ENCODE data around the gene DUS2. TPM values are rescaled to one million over a fixed set of nuclear protein-coding genes. Genes with fewer than 3 reads are reported as not detected.
"Not testable (repeated sequence)": the region's sequence is repeated elsewhere in the genome, so short reads cannot be mapped to it uniquely, and the experiment has no call there.

Gene DUS2
- total RNA-seq, 1 experiment from 2014 or later, result 27.3 TPM

DNA sequence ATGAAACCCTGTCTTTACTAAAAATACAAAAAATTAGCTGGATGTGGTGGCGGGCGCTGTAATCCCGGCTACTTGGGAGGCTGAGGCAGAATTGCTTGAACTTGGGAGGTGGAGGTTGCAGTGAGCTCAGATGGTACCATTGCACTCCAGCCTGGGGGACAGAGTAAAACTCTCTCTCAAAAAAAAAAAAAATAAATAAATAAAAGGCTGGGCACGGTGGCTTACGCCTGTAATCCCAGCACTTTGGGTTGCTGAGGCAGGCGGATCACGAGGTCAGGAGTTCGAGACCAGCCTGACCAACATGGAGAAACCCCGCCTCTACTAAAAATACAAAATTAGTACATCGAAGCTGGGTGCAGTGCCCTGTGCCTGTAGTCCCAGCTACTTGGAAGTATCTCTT lies 69.2 kb downstream of the DUS2 start:
- H3K36me3 ChIP-seq (ENCODE audit: control insufficient read depth in 1 of 2, insufficient read depth in 2 of 2, low read length in 2 of 2); H3K9me2 ChIP-seq (ENCODE audit: insufficient read depth); ATAC-seq; H3K9ac ChIP-seq (ENCODE audit: low read length); H3K27me3 ChIP-seq (ENCODE audit: insufficient read depth, low read length); intact Hi-C loops (cut with micrococcal nuclease); H3K27ac ChIP-seq (ENCODE audit: low read depth, low read length); DNase-seq (ENCODE audit: low read depth, low spot score); H4K20me1 ChIP-seq (ENCODE audit: insufficient read depth); H3K4me3 ChIP-seq (replicated peaks in 1 of 2; ENCODE audit: low read depth in 1 of 2, low read length in 2 of 2); H2AFZ ChIP-seq (ENCODE audit: low read depth, low read length, poor library complexity, severe bottlenecking); POLR2A ChIA-PET; BruUV-seq (replicated peaks); H3K9me3 ChIP-seq (ENCODE audit: control insufficient read depth in 1 of 2, insufficient read depth in 1 of 2, low read depth in 1 of 2, low read length in 2 of 2); H3K4me2 ChIP-seq (ENCODE audit: low read length): not testable (repeated sequence)
- peaks cover 14 to 23% of the 10 kb centered on the region in 2 experiments; a peak in 3 of 4 replicates for H3K4me1 ChIP-seq (ENCODE audit: control insufficient read depth in 1 of 2, insufficient read depth in 2 of 2, low read length in 2 of 2)
- peaks cover 98% of the 10 kb centered on the region for H3K79me2 ChIP-seq (ENCODE audit: insufficient read depth, low read length)
- RAD21 ChIA-PET (ENCODE audit: low non-redundant PET in 1 of 2, low total read pairs in 2 of 2, uncharacterized antibody in 2 of 2, unreplicated experiment in 2 of 2), result interaction anchor here in 1 of 2 experiments (0.7 kb wide), 1 partner anchor 376 kb away, joined by 4 read pairs; no protein-coding TSS in a partner anchor
- CTCF ChIA-PET, result interaction anchor here (1.0 kb wide), 1 partner anchor 52 kb away, joined by 3 read pairs; no protein-coding TSS in a partner anchor

- Histone ChIP-seq H3K9me2 (ENCODE audit: insufficient read depth) (no peaks in the 10 kb centered on the region), H3K27me3 (ENCODE audit: insufficient read depth, low read length) (no peaks in the 10 kb centered on the region), H3K9me3 (ENCODE audit: control insufficient read depth in 1 of 2, insufficient read depth in 1 of 2, low read depth in 1 of 2, low read length in 2 of 2) (no peaks in the 10 kb centered on the region), H2AFZ (ENCODE audit: low read depth, low read length, poor library complexity, severe bottlenecking) (no peak overlapping the region), H3K36me3 (ENCODE audit: control insufficient read depth in 1 of 2, insufficient read depth in 2 of 2, low read length in 2 of 2) (no peaks in the 10 kb centered on the region), H3K4me2 (ENCODE audit: low read length) (no peak overlapping the region), H3K4me3 (replicated peaks in 1 of 2; ENCODE audit: low read depth in 1 of 2, low read length in 2 of 2) (no peak overlapping the region), H3K4me1 (ENCODE audit: control insufficient read depth in 1 of 2, insufficient read depth in 2 of 2, low read length in 2 of 2) (peaks cover 13 to 23% of the 10 kb centered on the region in 2 experiments; a peak in 3 of 4 replicates), H3K27ac (ENCODE audit: low read depth, low read length) (no peak overlapping the region), H3K9ac (ENCODE audit: low read length) (no peak overlapping the region), H3K79me2 (ENCODE audit: insufficient read depth, low read length) (peaks cover 96% of the 10 kb centered on the region), H4K20me1 (ENCODE audit: insufficient read depth) (peaks cover 9% of the 10 kb centered on the region; the same call in 1 of the 2 replicates)
- TF ChIP-seq RAD21 (IDR thresholded peaks at IDR 0.05; ENCODE audit: low read depth), result peak; percentile 72
- TF ChIP-seq, protein P1, sequence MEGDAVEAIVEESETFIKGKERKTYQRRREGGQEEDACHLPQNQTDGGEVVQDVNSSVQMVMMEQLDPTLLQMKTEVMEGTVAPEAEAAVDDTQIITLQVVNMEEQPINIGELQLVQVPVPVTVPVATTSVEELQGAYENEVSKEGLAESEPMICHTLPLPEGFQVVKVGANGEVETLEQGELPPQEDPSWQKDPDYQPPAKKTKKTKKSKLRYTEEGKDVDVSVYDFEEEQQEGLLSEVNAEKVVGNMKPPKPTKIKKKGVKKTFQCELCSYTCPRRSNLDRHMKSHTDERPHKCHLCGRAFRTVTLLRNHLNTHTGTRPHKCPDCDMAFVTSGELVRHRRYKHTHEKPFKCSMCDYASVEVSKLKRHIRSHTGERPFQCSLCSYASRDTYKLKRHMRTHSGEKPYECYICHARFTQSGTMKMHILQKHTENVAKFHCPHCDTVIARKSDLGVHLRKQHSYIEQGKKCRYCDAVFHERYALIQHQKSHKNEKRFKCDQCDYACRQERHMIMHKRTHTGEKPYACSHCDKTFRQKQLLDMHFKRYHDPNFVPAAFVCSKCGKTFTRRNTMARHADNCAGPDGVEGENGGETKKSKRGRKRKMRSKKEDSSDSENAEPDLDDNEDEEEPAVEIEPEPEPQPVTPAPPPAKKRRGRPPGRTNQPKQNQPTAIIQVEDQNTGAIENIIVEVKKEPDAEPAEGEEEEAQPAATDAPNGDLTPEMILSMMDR (IDR thresholded peaks at IDR 0.05 in 2 of 3, conservative IDR thresholded peaks at IDR 0.05 in 1 of 3; ENCODE audit: borderline replicate concordance in 1 of 3, insufficient read depth in 1 of 3, low read depth in 2 of 3, low read length in 2 of 3), result peak; percentile 46 to 61 (median 48); a peak in 5 of 6 replicates
- no peak for TF ChIP-seq FOSL1 (IDR thresholded peaks at IDR 0.05; ENCODE audit: low read depth)
- ChIA-PET CTCF (interaction anchor here (0.5 to 1.6 kb wide), 20 partner anchors 9 to 217 kb away, joined by 3 to 14 read pairs (median 4); partner anchors contain the start of genes NFATC3, PRMT7, SLC7A6 and SLC7A6OS), RAD21 (ENCODE audit: low non-redundant PET in 1 of 2, low total read pairs in 2 of 2, uncharacterized antibody in 2 of 2, unreplicated experiment in 2 of 2) (interaction anchor here (0.7 to 1.3 kb wide), 3 partner anchors 124 to 136 kb away, joined by 3 to 4 read pairs (median 4); no protein-coding TSS in a partner anchor), POLR2A (no interaction called here)
- no TSS peak for BruUV-seq (replicated peaks)
- intact Hi-C loops (cut with micrococcal nuclease), result loop anchor here (1.0 kb wide), 1 partner anchor 135 kb away; no protein-coding TSS in a partner anchor
- DNase-seq (ENCODE audit: low read depth, low spot score) (no peak), ATAC-seq (peak; percentile 85)
These were observed 70.9 kb downstream of the DUS2 start for GRCh38 chr16:68093816-68094613.

All from HCT116 (cell line).